Keratinocyte (primary cell): ENCODE results near the gene CNTNAP2. TPM values are rescaled to one million over a fixed set of nuclear protein-coding genes. Genes with fewer than 3 reads are reported as not detected.

Source experiments
- DNase-seq: peaks from one replicate; pipeline ENCODE4 v3.0.0-alpha.2; 2011; ENCODE audit warnings: low read depth, missing footprints, low spot score
- FAIRE-seq: peaks from 2 replicates; lab custom pipeline; 2011; peaks lifted over from hg19 to GRCh38; lab: Jason Lieb, UNC
- H2AFZ ChIP-seq: 2 replicates; pipeline ENCODE4 v1.6.0; 2012; ENCODE audit warnings: low read length, control low read depth, inconsistent platforms; ENCODE audit not compliant: control insufficient read depth
- H3K27ac ChIP-seq: 2 replicates; pipeline ENCODE4 v1.5.1; 2011; ENCODE audit warnings: low read length; ENCODE audit not compliant: control insufficient read depth, insufficient read depth
- H3K27me3 ChIP-seq: 3 replicates; pipeline ENCODE4 v1.6.0; 2011; ENCODE audit warnings: low read length; ENCODE audit not compliant: control insufficient read depth, insufficient read depth; ENCODE audit errors: extremely low read depth
- H3K36me3 ChIP-seq, 2 experiments: 2 replicates in 1 of 2; 3 replicates in 1 of 2; pipeline ENCODE4 v1.5.1; 2011; ENCODE audit warnings: low read length in 2 of 2, mild to moderate bottlenecking in 1 of 2; ENCODE audit not compliant: control insufficient read depth in 2 of 2, insufficient read depth in 2 of 2; ENCODE audit errors: extremely low read depth in 1 of 2
- H3K4me1 ChIP-seq: 3 replicates; pipeline ENCODE4 v1.5.1; 2011; ENCODE audit warnings: low read length; ENCODE audit not compliant: control insufficient read depth, insufficient read depth; ENCODE audit errors: extremely low read depth
- H3K4me2 ChIP-seq: 3 replicates; pipeline ENCODE4 v1.6.0; 2011; ENCODE audit warnings: low read depth, low read length; ENCODE audit not compliant: control insufficient read depth, insufficient read depth; ENCODE audit errors: extremely low read depth
- H3K4me3 ChIP-seq, 3 experiments: fragments of 200-600 bp in 1 of 3; sonication (generic) in 1 of 3; 2 replicates in 2 of 3; 3 replicates in 1 of 3; pipeline ENCODE4 v1.5.1; 2011 to 2016; ENCODE audit warnings: low read length in 3 of 3, mild to moderate bottlenecking in 3 of 3, control low read depth in 2 of 3, inconsistent platforms in 1 of 3, low read depth in 1 of 3, mixed read lengths in 1 of 3, mixed run types in 1 of 3, moderate library complexity in 1 of 3; ENCODE audit not compliant: control insufficient read depth in 2 of 3, insufficient read depth in 2 of 3; ENCODE audit errors: extremely low read depth in 1 of 3
- H3K79me2 ChIP-seq: 2 replicates; pipeline ENCODE4 v1.6.0; 2012; ENCODE audit warnings: low read length; ENCODE audit not compliant: control insufficient read depth, insufficient read depth
- H3K9ac ChIP-seq: 3 replicates; pipeline ENCODE4 v1.6.0; 2011; ENCODE audit warnings: low read length; ENCODE audit not compliant: control insufficient read depth, insufficient read depth; ENCODE audit errors: extremely low read depth
- H3K9me1 ChIP-seq: 3 replicates; pipeline ENCODE4 v1.6.0; 2011; ENCODE audit warnings: low read length; ENCODE audit not compliant: control insufficient read depth, insufficient read depth; ENCODE audit errors: extremely low read depth
- H3K9me3 ChIP-seq: 2 replicates; pipeline ENCODE4 v1.5.1; 2012; ENCODE audit warnings: low read depth, low read length; ENCODE audit not compliant: control insufficient read depth
- H4K20me1 ChIP-seq: 3 replicates; pipeline ENCODE4 v1.6.0; 2011; ENCODE audit warnings: low read length; ENCODE audit not compliant: control insufficient read depth, insufficient read depth; ENCODE audit errors: extremely low read depth
- EZH2 ChIP-seq: IDR thresholded peaks from one replicate; pipeline ENCODE4 v1.6.1; 2012; ENCODE audit warnings: inconsistent platforms, mild to moderate bottlenecking, low read length, moderate library complexity
- dilution Hi-C: fragments of 300-500 bp; cut with MboI; formaldehyde crosslinking; loops from one replicate; pipeline ENCODE4 v1.7.0; 2020; ENCODE audit warnings: low sequenced_read_pairs; ENCODE audit not compliant: extremely low pct_ligation_motif_present
- polyA plus RNA-seq, 5 experiments: library from polyadenylated mRNA; depleted of rRNA in 3 of 5; stranded (reverse) in 3 of 5; stranded (forward) in 1 of 5; unstranded in 1 of 5; fragments of >200 nt; gene quantifications; 1 replicate in 1 of 5; 2 replicates in 3 of 5; 3 replicates in 1 of 5; pipeline versions ENCODE4 v1.2.1 to v1.2.3, GENCODE V29; 2011 to 2012; ENCODE audit warnings: missing spikeins in 2 of 5, low read depth in 1 of 5, low replicate concordance in 1 of 5
- TF ChIP-seq, protein P1 (sequence below), 3 experiments: IDR thresholded peaks in 1 of 3; conservative IDR thresholded peaks in 1 of 3; optimal IDR thresholded peaks in 1 of 3; 2 replicates in 2 of 3; 3 replicates in 1 of 3; pipeline versions ENCODE3 to v1.5.1; 2011; ENCODE audit warnings: low read length in 3 of 3, mild to moderate bottlenecking in 3 of 3, moderate library complexity in 2 of 3, control low read depth in 1 of 3, inconsistent platforms in 1 of 3; ENCODE audit not compliant: insufficient read depth in 2 of 3; ENCODE audit errors: extremely low read depth in 1 of 3

CNTNAP2 gene
- polyA plus RNA-seq, 1 donor (not counting 4 experiments of a cell fraction or from before 2014, with no cell fraction given), result 1.4 TPM

GRCh38 chr7:146740039-146740438 lies 623.4 kb downstream of the CNTNAP2 start:
- Histone ChIP-seq H3K4me3 (no peak overlapping the region), H3K9me1 (no peaks in the 10 kb centered on the region), H3K9me3 (peaks cover 5% of the 10 kb centered on the region), H4K20me1 (no peaks in the 10 kb centered on the region), H2AFZ (no peak overlapping the region), H3K27ac (no peak overlapping the region), H3K4me1 (no peaks in the 10 kb centered on the region), H3K79me2 (no peaks in the 10 kb centered on the region), H3K36me3 (no peaks in the 10 kb centered on the region), H3K27me3 (no peaks in the 10 kb centered on the region), H3K4me2 (no peak overlapping the region), H3K9ac (no peak overlapping the region)
- dilution Hi-C loops, result no loop called here
- TF ChIP-seq EZH2, result no peak
- TF ChIP-seq, protein P1, sequence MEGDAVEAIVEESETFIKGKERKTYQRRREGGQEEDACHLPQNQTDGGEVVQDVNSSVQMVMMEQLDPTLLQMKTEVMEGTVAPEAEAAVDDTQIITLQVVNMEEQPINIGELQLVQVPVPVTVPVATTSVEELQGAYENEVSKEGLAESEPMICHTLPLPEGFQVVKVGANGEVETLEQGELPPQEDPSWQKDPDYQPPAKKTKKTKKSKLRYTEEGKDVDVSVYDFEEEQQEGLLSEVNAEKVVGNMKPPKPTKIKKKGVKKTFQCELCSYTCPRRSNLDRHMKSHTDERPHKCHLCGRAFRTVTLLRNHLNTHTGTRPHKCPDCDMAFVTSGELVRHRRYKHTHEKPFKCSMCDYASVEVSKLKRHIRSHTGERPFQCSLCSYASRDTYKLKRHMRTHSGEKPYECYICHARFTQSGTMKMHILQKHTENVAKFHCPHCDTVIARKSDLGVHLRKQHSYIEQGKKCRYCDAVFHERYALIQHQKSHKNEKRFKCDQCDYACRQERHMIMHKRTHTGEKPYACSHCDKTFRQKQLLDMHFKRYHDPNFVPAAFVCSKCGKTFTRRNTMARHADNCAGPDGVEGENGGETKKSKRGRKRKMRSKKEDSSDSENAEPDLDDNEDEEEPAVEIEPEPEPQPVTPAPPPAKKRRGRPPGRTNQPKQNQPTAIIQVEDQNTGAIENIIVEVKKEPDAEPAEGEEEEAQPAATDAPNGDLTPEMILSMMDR (optimal IDR thresholded peaks at IDR 0.05 in 1 of 3, IDR thresholded peaks at IDR 0.05 in 1 of 3, conservative IDR thresholded peaks at IDR 0.05 in 1 of 3; ENCODE audit: extremely low read depth in 1 of 3, insufficient read depth in 2 of 3, low read length in 3 of 3), result no peak
- no peak for FAIRE-seq
- DNase-seq, result no peak

GRCh38 chr7:146741911-146742310 lies 625.3 kb downstream of the CNTNAP2 start:
- Histone ChIP-seq H3K36me3 (no peaks in the 10 kb centered on the region), H3K9me3 (peaks cover 5% of the 10 kb centered on the region), H3K9ac (no peak overlapping the region), H3K27me3 (no peaks in the 10 kb centered on the region), H3K27ac (no peak overlapping the region), H3K4me1 (no peaks in the 10 kb centered on the region), H3K4me3 (no peak overlapping the region), H4K20me1 (no peaks in the 10 kb centered on the region), H2AFZ (no peak overlapping the region), H3K9me1 (no peaks in the 10 kb centered on the region), H3K4me2 (no peak overlapping the region), H3K79me2 (no peaks in the 10 kb centered on the region)
- FAIRE-seq, result no peak
- TF ChIP-seq, protein P1 (optimal IDR thresholded peaks at IDR 0.05 in 1 of 3, IDR thresholded peaks at IDR 0.05 in 1 of 3, conservative IDR thresholded peaks at IDR 0.05 in 1 of 3; ENCODE audit: extremely low read depth in 1 of 3, insufficient read depth in 2 of 3, low read length in 3 of 3), result no peak
- no peak for TF ChIP-seq EZH2
- no peak for DNase-seq
- dilution Hi-C loops, result no loop called here
